H1 (cell line): Measurements from ENCODE around the gene GATA5.

Source experiments
- CTCF ChIP-seq, 3 experiments: IDR thresholded peaks; 1 replicate in 2 of 3; 2 replicates in 1 of 3; pipeline versions ENCODE4 v1.5.1 to v1.6.1; 2011; ENCODE audit warnings: low read length in 3 of 3, mild to moderate bottlenecking in 3 of 3, inconsistent platforms in 2 of 3, low read depth in 1 of 3, moderate library complexity in 1 of 3; ENCODE audit not compliant: insufficient read depth in 1 of 3; ENCODE audit errors: control extremely low read depth in 1 of 3
- KDM1A ChIP-seq: fragments of 200-600, 300-600 bp; sonication (generic); IDR thresholded peaks from 2 replicates; pipeline ENCODE4 v1.7.1; 2016; ENCODE audit warnings: mild to moderate bottlenecking, low read length, borderline replicate concordance
- POLR2A ChIP-seq, 2 experiments: IDR thresholded peaks; 1 replicate in 1 of 2; 2 replicates in 1 of 2; pipeline ENCODE4 v1.6.1; 2011; ENCODE audit warnings: low read depth in 2 of 2, low read length in 2 of 2, mild to moderate bottlenecking in 2 of 2; ENCODE audit errors: control extremely low read depth in 1 of 2
- ZNF274 ChIP-seq: IDR thresholded peaks from 2 replicates; pipeline ENCODE4 v1.7.0; 2012; ENCODE audit warnings: low read length, borderline replicate concordance; ENCODE audit errors: extremely low read depth

GRCh38 chr20:62464990-62465389 lies 10.8 kb downstream of the GATA5 start:
- TF ChIP-seq POLR2A (IDR thresholded peaks at IDR 0.05; ENCODE audit: control extremely low read depth in 1 of 2, low read depth in 2 of 2, low read length in 2 of 2), result no peak
- no peak for TF ChIP-seq ZNF274
- TF ChIP-seq CTCF (IDR thresholded peaks at IDR 0.05; ENCODE audit: control extremely low read depth in 1 of 3, insufficient read depth in 1 of 3, low read depth in 1 of 3, low read length in 3 of 3), result no peak
- no peak for TF ChIP-seq KDM1A
